NCI-H774 (cell line): ENCODE measurements around the gene INPP4B.

Source experiments
- DNase-seq: peaks from one replicate; lab custom pipeline; 2025; lab: John Stamatoyannopoulos, UW

Gene INPP4B

DNA sequence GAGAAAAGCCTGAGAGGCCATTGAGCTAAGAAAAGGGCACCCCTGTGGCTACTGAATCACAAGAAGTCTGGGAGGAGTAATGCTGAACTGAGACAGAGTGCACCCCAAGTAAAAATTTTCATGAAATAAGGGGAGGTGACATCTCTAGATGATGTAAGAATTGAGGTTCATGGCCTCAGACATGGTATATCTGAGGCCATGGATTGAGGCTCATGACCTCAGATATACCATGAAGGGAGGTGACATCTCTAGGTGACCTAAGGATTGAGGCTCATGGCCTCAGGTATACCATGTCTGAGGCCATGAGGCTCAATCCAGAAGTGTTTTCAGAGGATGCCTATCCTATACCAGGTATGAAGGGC is 560.9 kb downstream of the INPP4B start:
- DNase-seq: no peak

DNA sequence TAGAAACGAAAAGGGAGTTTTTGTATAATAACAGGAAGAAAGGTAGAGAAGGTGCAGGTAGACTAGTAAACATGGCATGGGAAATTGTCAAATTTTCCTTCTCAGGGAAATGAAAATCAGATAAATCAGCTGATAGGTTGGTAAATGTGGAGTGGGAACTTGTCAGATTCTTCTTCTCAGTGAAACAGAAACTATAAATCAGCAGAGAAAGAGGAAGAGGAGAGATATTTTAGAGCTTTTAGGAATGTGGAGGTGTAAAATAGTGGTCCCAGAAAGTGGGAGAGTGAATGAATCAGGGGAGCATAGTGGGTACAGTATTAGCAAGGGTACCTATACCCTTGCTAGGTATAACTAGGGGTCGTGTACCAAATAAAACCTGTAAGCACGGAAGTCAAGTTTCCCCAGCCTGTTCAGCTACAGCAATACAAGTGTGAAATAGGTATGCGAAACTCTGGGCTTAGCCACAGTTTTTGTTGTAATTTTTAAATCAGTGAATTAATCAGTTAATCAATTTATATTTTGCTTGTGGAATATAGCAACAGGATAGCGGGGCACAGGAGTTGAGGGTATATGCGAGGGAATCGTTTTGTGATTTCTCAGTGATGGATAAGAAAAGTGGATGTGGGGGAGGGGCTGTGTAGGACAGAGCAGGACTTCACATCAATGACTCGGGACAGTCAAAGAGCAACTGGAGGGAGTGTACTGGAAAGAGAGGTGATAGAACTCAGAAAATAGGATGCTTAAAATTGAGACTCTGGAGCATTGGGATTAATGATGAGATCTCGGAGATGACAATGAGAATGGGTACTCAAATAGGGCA is 561.5 kb downstream of the INPP4B start:
- DNase-seq: no peak

DNA sequence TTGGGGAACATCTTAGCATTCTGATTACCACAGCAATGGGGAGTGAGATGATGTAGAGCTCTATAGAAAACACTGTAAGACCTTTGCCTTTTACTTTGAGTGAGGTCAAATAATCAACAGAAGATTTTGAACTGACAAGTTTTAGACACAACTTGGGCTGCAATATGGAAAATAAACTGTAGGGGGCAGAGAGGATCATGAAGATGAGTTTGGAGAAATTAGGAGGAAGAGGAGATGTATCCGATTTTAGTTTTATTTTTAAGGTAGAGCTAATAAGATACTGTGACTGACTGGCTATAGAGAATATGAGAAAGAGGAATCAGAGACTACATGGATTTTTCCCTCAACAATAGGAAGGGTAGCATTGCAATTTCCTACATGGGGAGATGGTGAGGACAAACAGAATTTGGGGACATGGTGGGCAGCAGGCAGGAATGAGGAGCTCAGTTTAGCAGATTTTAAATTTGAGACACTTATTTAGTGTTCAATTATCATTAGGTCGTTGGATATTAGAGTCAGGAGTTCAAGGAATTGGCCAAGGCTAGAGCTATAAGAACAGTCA is 563.1 kb downstream of the INPP4B start:
- DNase-seq: no peak

DNA sequence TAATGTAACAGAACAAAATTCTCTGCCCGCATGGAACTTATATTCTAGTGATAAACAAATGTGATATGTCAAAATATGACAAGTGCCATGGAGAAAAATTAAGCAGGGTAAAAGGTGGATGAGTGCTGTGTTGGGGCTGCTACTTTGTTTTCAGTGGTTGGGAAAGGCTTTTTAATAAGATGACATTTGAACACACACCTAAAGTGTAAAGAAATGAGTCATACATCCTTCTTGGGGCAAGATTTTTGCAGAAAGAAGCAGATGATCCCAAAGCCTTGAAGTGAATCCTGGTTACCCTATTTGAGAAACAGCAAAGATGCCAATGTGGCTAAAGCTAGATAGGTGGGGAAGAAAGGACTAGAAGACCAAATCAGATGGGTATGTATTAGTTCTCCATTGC is 564.1 kb downstream of the INPP4B start:
- no peak for DNase-seq

DNA sequence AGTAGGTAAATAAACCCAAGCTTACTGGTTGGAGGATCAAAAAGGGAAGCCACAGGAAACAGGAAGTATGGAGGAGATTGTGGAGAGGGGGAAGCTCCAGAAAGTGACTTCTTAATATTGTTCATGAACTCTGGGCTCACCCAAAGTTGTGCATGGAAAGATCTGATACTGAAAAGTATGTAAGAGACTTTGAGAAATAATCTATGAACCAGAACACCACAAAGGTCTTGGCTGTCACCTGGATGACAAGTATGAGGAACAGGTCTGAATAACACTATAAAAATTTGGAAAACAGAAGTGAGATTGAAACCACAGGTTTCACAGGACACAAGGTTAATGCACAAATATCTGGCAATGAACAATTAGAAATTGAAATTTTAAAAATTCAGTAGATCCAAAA is 567.4 kb downstream of the INPP4B start:
- no peak for DNase-seq

DNA sequence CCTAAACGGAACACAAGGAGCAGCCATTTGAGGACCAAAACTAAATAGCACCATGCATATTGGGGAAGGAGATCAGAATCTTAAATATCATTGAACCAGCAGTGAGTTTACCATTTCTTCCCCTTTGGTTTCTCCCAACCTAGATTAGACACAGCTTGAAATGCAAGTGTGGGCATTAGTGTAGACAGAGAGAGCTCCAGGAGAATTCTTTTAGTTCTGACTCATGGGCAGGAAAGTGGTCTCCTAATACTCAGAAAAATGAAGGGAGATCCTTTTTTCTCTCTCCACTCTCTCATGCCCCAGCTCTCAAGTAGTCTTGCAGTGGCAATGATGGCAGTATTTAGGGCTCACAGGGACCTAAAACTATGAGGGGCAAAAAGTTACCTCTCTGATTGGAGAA is 567.9 kb downstream of the INPP4B start:
- no peak for DNase-seq

DNA sequence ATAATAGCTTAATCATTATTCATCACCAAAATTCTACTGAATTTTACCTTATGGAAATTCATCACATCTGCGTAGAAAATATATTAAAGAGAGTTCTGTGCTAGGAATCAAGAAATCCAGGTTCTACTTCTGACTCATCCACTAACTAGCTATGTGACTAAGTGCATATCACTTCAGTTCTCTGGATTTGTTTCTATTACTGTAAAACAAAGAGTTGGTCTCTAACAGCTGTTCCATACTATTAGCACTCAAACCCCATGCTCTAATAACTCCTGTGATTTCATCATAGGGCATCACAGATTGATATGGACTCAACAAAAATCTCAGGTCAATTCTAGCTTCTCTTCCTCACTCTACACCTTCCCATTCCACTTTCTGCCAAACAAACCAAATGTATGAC is 572.0 kb downstream of the INPP4B start:
- no peak for DNase-seq

DNA sequence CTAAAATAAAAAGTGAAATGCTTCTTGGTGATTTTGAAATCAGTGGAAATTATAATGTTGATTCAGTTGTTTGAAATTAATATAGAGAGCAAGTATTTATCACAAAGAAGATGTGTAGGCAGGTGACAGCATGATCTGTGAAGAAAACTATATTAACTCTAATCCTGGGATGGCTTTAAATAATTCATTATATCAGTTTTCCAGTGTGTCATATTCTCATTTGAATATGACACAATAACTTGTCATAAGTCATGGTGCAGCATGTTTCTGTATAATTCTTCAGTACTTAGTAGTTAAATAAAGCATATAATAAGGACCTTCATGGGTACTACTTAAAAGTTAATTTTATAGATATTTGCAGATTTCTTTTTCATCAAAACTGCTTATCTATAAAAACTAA is 573.6 kb downstream of the INPP4B start:
- no peak for DNase-seq

DNA sequence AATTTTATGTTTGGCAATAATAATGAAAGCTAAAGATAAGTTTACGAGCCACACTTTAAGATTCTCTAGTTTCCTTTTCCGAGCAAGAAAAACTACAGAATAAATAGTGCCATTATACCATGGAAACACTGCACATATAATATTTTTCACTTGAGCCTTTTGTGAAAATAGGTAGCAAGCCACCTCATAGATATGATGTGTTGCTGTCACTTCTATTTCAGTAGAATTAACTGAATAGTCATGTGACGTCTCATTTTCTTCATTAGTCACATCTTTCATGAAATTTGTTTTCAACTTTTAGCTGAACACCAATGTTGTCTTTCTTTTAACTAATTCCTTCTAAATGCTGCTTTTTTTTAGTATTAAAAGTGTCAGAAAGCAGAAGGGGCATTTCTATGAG is 574.3 kb downstream of the INPP4B start:
- no peak for DNase-seq

DNA sequence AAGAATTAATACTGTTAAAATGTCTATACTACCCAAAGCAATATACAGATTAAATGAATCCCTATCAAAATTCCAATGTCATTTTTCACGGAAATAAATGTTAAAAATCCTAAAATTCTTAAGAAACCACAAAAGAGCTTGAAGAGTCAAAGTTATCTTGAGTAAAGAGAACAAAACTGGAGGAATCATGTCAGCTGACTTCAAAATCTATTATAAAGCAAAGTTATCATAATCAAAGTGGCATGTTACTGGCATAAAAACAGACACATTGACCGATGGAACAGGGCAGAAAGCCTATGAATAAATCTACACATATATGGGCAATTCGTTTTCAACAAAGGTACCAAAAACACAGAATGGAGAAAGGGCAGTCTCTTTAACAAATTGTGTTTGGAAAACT is 579.0 kb downstream of the INPP4B start:
- no peak for DNase-seq

DNA sequence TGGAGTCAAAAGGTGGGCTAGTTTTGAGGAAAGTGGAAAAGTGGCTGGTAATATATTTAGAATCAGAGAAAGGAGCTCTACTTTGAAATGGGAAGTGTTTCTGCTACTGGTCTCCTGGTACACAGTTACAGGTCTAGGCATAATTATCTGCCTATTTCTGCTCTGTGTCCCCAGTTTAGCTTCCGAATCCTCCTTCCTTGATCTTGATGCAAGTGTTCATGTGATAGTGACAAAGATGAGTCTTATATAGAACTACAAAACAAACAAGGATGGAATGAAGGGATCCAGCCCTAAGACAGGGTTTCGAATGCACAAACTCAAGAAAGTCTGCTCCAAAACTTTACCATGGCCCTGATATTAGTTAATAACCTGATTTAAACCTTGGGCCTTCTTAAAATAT is 580.2 kb downstream of the INPP4B start:
- DNase-seq: no peak

DNA sequence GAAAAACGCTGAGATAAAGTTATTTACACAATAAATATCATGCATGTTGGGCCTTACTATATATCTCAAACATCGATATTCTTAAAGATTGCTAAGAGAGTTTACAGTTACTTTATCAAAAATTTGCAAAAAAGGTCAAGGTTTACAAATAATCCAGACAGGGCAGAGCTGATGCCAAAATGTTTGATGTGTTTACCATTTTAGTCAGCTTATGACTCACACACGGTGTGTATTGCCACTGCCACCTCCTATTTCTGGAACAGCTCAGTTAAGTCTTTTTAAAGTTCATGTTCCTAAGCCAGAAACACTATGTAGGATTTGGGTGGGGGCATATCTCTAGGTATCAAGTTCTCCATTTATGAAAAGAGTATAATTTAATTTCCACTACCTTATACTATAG is 580.6 kb downstream of the INPP4B start:
- no peak for DNase-seq

DNA sequence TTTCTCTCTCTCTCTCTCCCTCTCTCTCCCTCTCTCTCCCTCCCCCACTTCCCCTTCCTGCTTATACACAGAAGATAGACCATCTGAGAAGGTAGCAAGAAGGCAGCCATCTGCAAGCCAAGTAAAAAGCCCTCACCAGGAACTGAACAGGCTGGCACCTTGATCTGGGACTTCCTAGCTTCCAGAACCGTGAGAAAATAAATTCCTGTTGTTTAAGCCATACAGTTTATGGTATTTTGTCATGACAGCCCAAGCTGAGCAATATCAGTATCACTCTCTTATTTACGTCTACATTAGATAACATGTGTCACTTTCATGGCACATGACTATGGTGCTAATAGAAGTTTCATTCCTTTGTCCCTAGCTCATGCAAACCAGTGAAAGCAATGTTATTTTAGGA is 581.1 kb downstream of the INPP4B start:
- no peak for DNase-seq

DNA sequence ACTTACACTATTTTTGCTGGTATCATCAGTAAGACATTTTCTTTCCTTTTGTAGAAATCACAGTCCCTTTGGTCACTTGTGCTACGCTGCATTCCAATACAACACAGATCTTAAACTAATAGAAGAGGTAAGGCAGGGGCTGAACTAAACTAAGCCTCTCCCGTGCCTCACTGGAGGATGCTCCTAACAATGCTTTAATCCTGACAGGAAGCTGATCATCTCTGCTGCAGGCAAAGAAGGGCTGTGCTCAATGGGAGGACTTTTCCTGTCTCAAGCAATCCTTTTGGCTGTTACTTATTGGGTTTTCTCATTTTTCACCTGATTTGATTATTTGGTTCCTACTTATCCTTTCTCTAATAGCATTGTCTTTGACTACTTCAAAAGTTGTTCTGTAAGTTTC is 583.1 kb downstream of the INPP4B start:
- no peak for DNase-seq

DNA sequence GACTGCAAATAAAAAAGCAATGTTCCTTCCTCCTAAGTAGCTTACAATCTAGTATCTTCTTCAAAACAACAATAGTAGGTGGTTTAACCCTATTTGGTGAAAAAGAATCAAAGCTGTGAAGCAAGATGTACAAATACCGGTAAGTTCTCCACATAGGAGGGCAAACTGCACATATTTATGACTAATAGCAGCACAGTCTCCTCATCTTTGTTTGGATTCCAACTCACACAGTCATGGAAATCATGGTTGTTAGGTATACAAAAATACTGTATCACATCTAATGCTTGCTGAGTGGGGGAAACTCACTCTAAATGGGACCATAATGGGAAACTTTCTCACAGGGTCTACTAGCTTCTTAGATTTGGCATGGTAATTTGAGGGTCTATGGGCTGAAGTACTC is 597.2 kb downstream of the INPP4B start:
- DNase-seq: no peak

DNA sequence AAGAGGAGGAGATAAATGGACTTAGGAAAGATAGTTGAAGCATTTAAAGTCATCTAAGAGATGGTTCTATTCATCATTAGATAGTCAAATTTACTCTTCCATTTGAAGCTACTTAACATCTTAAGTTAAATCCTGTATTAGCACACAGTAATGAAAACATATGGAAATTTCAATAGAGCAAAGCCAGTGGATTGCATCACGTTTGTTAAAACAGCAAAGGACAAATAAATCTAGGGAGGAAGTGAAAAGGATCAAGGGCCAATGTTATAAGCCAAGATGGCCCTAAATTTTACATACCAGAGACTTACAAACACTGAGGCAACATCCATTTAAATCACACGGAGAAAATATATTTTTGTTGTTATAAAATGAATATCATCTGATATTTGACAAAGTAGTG is 602.8 kb downstream of the INPP4B start:
- DNase-seq: no peak

DNA sequence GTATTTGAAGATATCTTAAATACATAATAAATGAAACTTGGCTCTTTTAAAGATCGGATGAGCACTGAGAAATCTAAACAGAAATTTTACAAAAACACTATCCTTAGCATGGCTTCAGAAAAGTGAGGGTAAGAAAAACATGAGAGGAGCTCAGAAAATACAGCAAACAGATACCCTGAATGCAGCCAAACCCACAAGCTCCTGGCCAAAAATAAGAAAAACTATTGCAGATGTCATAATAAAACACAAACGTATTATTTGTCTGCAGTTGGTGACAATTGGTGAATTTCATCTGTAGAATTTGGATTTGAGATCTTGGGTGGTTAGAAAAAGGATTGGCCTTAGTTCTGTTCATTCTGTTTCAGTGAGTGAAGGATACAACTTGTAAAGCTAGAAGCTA is 603.9 kb downstream of the INPP4B start:
- no peak for DNase-seq

DNA sequence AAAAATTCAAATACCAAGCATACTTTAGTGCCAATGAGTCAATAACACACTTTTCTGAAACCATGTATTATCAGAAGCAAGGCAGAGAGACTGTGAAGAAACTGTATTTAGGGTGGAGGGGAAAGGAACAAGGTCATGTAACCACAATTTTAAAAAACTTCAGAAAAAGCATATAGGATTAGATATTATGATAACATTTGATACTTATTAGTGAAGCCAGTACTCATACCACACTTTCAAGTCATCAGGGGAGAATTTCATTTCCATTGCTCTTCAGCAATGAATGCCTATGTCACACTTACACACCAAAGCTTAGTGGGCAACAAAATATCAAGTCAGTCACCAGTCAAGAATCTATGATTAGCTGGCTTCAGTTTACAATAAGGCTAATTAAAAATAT is 607.5 kb downstream of the INPP4B start:
- DNase-seq: no peak

DNA sequence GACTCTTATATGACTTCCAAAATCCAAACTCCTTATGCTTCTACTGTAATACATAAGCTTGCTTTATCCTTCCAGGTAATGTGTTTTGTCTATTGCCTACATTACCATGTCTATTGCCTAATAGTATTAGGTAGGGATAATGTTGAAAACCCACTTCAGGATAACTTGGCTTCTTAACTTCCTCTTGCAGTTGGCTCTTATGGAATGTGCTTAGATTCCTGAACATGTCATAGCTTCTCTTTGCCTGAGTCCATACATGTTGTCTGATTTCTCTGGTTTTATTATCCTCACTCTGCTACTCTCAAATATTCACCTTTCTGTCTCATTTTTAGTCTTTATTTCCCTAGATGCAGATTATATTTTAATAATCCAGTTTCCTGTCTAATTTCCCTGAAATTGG is 609.8 kb downstream of the INPP4B start:
- no peak for DNase-seq

DNA sequence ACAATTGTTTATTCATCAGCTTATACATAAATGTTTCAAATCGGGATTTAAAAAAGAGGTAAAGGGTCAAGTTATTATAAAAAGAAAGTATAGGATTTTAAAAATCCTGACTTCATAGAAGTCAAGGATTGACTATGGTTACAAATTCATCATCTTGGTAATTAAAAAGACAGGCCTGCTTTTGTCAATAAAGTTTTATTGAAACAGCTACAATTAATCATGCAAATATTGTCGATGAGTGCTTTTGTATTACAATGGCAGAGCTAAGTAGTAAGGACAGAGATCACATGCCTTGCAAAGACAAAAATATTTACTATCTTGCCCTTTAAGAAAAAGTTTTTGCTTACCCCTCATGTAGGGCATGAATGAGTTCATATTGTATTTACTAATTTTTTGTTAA is 614.3 kb downstream of the INPP4B start:
- no peak for DNase-seq

DNA sequence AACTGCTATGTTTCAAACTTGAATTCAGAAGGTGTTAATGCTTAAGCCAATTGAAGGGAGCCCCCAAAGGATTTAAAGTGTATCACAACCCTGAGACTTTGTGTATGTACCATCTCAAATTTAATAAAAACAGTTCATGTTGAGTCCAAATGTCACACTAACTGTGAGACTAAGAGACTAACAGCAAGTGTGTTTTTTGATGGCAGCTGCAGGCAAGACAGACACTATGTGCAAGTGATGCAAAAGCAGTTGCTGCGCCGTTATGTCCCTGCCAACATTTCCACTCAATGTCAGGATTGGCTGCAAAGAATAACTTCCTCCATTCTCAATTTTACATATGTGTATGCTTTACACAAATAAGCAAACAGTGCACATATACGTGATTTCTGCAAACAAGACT is 615.1 kb downstream of the INPP4B start:
- DNase-seq: no peak

DNA sequence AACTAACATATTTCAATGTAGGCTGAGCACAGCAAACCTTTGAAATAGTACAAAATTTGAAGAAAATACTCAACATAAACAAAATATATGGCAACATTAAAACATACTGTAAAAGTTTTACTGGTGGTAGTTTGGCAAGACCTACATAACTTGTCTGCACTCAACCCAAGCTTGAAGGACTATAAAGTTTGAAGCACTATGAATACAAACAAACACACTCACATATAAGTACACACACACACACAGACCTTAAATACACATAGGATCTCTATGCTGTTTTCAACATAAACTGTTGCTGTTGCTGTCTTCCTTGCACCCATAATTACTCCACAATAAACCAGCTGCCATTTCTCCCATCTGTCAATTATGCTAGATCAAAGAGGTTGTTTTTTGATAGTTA is 620.1 kb downstream of the INPP4B start:
- DNase-seq: no peak

DNA sequence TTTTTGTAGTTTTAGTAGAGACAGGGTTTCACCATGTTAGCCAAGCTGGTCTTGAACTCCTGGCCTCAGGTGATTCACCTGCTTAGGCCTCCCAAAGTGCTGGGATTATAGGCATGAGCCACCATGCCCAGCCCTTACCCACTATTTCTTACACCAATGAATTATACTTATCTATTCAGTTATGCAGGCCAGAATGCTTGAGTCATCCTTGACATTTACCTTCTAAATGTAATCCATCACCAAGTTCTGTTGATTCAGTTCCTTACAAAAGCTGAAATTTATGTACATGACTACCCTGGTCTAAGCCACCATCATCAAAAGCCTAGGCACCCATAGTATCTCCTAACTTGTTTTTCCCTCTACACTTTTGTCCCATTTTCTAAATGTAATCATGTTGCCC is 624.0 kb downstream of the INPP4B start:
- DNase-seq: no peak

DNA sequence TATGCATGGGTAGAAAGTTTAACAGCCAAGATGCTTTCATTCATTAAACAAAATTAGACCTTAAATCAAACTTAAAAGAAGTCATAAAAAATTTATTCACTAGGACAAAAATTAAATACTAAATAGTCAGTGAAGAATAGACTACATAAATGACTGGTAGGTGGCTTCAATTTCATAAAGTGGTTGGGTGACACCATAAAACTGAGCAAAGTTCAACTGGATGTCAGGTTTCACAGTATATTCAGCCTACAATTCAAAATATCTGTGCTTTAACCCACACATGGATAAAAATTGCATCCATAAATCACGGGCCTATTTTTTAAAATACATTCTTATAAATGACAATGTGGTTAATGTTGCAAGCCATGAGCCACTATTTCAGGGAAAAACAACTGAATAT is 627.4 kb downstream of the INPP4B start:
- DNase-seq: no peak
